Coronary artery (tissue), 2 donors: ENCODE data around the gene SPATA6.

Experiments used
- DNase-seq: peaks from one replicate; pipeline ENCODE4 v3.0.0-alpha.2; 2017; ENCODE audit warnings: low spot score
- H3K27ac ChIP-seq, 2 donors: fragments of 200-600 bp; sonication (generic); one replicate each; pipeline ENCODE4 v1.5.1; 2016 to 2019
- H3K4me3 ChIP-seq: fragments of 200-600 bp; sonication (generic); 2 replicates; pipeline ENCODE4 v1.5.1; 2016; ENCODE audit warnings: mild to moderate bottlenecking, moderate library complexity
- CTCF ChIP-seq: fragments of 200-600 bp; sonication (generic); IDR thresholded peaks from one replicate; pipeline ENCODE4 v1.5.1; 2019; ENCODE audit warnings: antibody characterized with exemption

Gene SPATA6

GRCh38 chr1:48250572-48250971 lies 221.4 kb downstream of the SPATA6 start:
- no peak overlapping the region for H3K4me3 ChIP-seq
- no peak for TF ChIP-seq CTCF
- DNase-seq: no peak
- no peak overlapping the region for H3K27ac ChIP-seq

- DNase-seq: no peak
- Histone ChIP-seq H3K4me3 (no peak overlapping the region), H3K27ac (no peak overlapping the region)
- no peak for TF ChIP-seq CTCF
Observed at GRCh38 chr1:48249868-48250267, 222.1 kb downstream of the SPATA6 start.

- Histone ChIP-seq H3K27ac (no peak overlapping the region), H3K4me3 (no peak overlapping the region)
- DNase-seq: no peak
- no peak for TF ChIP-seq CTCF
Observed at GRCh38 chr1:48248356-48248755, 223.6 kb downstream of the SPATA6 start.

GRCh38 chr1:48246727-48247126 lies 225.3 kb downstream of the SPATA6 start:
- Histone ChIP-seq H3K4me3 (no peak overlapping the region), H3K27ac (no peak overlapping the region)
- no peak for DNase-seq
- no peak for TF ChIP-seq CTCF
